22Rv1 (cell line): ENCODE data around the gene IL17REL.

Experiments
- H3K27ac ChIP-seq: fragments of 450-650 bp; 2 replicates; pipeline ENCODE4 v1.5.1; 2017
- ZFX ChIP-seq: fragments of 450-650 bp; IDR thresholded peaks from 2 replicates; pipeline ENCODE4 v1.6.1; 2017; ENCODE audit warnings: antibody characterized with exemption, borderline replicate concordance
- TF ChIP-seq, protein P1 (sequence below): fragments of 450-650 bp; IDR thresholded peaks from 2 replicates; pipeline ENCODE4 v1.5.1; 2017; ENCODE audit warnings: mild to moderate bottlenecking

The IL17REL gene

DNA sequence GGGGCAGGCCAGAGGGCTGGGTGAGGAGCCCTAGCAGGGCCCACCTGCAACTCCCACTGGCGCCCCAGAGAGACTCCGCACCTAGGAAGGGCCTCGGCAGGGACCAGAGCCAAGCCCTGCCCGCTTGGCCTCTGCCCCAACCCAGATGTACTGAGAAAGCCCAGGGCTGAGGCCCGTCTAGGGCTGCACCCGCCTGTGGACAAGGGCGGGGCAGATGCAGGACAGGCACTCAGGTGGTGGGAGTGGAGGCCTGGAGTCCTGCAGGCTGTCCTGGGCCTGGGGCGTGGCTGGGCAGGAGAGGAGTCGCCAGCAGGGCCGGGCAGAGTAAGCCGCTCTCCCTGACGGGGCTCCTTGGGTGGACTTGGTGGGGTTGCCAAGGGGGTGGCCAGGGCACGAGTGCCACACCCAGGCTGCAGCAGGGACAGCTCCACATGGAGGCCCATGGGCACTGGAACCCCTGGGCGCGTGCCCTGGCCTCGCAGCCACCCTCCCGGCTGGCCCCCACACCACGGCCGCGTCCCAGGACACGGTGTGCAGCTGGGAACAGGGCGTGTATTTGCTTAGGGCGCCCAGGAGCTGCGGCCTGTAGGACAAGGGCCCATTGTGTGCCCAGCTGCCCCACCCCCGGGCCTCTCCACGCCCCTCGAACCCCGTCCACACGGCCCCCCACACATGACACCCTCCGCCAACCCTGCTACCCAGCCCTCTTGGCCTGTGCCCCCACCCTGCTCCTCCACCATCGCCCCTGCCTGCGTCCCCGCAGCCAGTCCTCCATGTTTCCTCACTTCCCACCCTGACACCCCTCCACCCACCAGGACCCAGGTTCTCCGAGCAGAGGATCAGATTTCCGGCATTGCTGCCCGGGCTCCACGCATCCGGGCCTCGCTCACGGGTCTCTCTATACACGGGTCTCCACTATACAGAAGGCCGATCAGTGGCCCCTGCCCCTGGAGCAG is 63.3 kb downstream of the IL17REL start:
- peak overlapping the region; percentile 99 for H3K27ac ChIP-seq
- TF ChIP-seq ZFX = no peak
- TF ChIP-seq, protein P1, sequence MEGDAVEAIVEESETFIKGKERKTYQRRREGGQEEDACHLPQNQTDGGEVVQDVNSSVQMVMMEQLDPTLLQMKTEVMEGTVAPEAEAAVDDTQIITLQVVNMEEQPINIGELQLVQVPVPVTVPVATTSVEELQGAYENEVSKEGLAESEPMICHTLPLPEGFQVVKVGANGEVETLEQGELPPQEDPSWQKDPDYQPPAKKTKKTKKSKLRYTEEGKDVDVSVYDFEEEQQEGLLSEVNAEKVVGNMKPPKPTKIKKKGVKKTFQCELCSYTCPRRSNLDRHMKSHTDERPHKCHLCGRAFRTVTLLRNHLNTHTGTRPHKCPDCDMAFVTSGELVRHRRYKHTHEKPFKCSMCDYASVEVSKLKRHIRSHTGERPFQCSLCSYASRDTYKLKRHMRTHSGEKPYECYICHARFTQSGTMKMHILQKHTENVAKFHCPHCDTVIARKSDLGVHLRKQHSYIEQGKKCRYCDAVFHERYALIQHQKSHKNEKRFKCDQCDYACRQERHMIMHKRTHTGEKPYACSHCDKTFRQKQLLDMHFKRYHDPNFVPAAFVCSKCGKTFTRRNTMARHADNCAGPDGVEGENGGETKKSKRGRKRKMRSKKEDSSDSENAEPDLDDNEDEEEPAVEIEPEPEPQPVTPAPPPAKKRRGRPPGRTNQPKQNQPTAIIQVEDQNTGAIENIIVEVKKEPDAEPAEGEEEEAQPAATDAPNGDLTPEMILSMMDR = no peak

DNA sequence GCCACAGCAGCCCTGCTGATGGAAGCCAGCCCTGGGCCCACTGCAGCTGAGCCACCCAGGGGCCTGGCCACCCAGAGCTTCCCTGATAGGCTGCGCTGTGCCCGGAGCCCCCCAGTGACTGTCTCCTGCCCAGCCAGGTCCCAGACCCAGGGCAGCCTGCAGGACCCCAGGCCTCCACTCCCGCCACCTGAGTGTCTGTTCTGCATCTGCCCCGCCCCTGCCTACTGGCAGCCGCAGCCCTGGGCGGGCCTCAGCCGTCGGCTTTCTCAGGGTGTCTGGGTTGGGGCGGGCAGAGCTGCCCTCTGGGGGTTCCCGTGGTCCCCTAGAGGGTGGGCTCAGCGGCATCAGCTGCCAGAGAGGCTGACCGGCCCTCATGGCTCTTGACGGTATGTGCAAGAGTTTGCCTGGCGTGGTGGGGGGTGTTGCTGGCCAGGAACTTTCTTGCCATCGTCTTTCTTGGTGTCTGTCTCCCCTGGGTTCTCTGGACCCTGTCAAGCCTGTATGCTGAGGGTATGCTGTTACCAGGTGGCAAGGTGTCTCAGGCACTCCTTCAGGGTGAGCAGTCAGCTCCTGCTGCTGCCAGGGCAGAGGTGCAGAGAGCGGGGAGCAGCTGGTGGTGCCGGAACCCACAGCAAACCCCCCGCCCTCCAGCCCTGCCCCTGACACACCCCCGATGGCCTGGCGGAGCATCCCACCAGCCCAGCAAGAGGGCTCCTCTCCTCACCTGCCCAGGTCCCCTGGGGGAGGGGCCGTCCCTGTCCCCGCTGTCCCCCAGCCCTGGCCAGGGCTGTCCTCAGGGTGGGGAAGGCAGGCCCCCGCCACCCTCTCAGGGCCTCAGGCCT is 64.2 kb downstream of the IL17REL start:
- no peak for TF ChIP-seq ZFX
- TF ChIP-seq, protein P1 = no peak
- peak overlapping the region; percentile 99 for H3K27ac ChIP-seq

DNA sequence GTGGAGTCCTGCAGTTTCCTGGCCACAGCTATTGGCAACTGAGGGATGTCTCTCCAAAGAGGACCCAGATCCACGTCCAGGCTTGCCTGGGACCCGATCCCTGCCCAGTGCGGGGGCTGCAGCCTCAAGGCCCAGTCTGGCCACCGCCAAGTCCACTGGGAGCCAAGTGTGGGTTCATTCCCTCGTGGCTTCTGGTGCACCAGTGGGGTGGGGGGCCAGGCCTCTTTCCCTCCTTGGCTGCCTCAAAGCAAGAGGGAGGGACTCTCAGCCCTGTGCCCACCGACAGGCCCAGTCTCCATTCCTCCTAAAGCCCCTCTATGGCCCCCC is 65.3 kb downstream of the IL17REL start:
- no peak for TF ChIP-seq ZFX
- TF ChIP-seq, protein P1 = no peak
- H3K27ac ChIP-seq = peak overlapping the region; percentile 99

DNA sequence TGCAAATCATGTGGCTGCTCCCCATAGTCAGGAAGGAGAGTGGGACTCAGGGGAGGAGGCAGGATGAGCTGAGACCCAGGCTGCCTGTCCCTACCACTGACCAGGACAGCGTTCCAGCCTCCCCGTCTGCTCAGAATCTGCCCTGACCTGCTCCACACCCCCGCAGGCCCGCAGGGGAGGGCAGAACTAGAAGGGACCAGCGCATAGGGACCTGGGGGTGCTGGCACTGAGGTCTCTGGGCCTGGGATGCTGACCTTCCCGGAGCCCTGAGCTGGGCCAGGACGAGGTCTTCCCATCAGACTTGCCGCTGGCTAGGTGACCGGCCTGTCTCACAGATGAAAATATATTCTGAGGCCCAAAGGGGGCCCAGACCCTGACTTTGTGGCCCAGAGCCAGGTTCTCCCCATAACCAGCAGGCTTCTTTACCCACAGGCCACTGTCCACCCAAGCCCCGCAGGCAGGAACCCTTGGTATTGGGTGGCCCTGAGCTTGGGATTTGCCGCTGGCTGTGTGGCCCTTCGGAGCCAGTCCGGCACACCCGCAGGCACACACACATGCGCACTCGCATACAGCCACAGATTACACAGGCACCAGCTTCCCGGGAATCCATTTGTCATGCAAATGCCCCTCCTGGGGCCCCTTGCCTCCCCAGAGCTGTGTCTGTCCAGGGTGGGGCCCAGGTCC is 65.8 kb downstream of the IL17REL start:
- peak overlapping the region; percentile 99 for H3K27ac ChIP-seq
- TF ChIP-seq, protein P1 = no peak
- TF ChIP-seq ZFX = no peak

DNA sequence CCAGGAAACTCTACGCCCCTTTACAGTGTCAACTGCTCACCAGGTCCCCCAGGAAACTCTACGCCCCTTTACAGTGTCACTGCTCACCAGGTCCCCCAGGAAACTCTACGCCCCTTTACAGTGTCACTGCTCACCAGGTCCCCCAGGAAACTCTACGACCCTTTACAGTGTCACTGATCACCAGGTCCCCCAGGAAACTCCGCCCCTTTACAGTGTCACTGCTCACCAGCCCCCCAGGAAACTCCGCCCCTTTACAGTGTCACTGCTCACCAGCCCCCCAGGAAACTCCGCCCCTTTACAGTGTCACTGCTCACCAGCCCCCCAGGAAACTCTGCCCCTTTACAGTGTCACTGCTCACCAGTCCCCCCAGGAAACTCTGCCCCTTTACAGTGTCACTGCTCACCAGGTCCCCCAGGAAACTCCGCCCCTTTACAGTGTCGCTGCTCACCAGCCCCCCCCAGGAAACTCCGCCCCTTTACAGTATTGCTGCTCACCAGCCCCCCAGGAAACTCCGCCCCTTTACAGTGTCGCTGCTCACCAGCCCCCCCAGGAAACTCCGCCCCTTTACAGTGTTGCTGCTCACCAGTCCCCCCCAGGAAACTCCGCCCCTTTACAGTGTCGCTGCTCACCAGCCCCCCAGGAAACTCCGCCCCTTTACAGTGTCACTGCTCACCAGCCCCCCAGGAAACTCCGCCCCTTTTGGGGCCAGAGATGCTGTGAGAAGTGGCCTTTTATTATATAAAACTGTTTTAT is 67.3 kb downstream of the IL17REL start:
- peak overlapping the region; percentile 99 for H3K27ac ChIP-seq
